ENCODE data around the gene SETBP1.

SETBP1 gene

GRCh38 chr18:45111502-45111848 lies 430.8 kb downstream of the SETBP1 start:
- Mint-ChIP-seq H3K4me1 (peaks cover 5% of the 10 kb centered on the region), H3K4me3 (no peak overlapping the region), H3K36me3 (ENCODE audit: low read depth) (no peaks in the 10 kb centered on the region), H3K27ac (no peak overlapping the region), H3K27me3 (ENCODE audit: low read depth, poor library complexity) (peaks cover 3% of the 10 kb centered on the region), H3K9me3 (peaks cover 11% of the 10 kb centered on the region)
- no peak for DNase-seq
- no peak for TF ChIP-seq CTCF (IDR thresholded peaks at IDR 0.05)

- no peak for TF ChIP-seq CTCF (IDR thresholded peaks at IDR 0.05)
- Mint-ChIP-seq H3K4me1 (peaks cover 5% of the 10 kb centered on the region), H3K4me3 (no peak overlapping the region), H3K36me3 (ENCODE audit: low read depth) (no peaks in the 10 kb centered on the region), H3K9me3 (peaks cover 11% of the 10 kb centered on the region), H3K27me3 (ENCODE audit: low read depth, poor library complexity) (peaks cover 3% of the 10 kb centered on the region), H3K27ac (no peak overlapping the region)
- no peak for DNase-seq
Measured at GRCh38 chr18:45112682-45113081, 432.0 kb downstream of the SETBP1 start.

- Mint-ChIP-seq H3K27ac (no peak overlapping the region), H3K36me3 (ENCODE audit: low read depth) (no peaks in the 10 kb centered on the region), H3K27me3 (ENCODE audit: low read depth, poor library complexity) (peaks cover 3% of the 10 kb centered on the region), H3K4me3 (no peak overlapping the region), H3K4me1 (peaks cover 5% of the 10 kb centered on the region), H3K9me3 (peaks cover 11% of the 10 kb centered on the region)
- no peak for TF ChIP-seq CTCF (IDR thresholded peaks at IDR 0.05)
- DNase-seq = no peak
Measured at GRCh38 chr18:45116116-45116515, 435.4 kb downstream of the SETBP1 start.

All from nephron progenitor cell (in vitro differentiated cells).